ENCODE measurements around the gene LRRC23. TPM values are rescaled to one million over a fixed set of nuclear protein-coding genes. Genes with fewer than 3 reads are reported as not detected.
"Not testable (repeated sequence)": the region's sequence is repeated elsewhere in the genome, so short reads cannot be mapped to it uniquely, and the experiment has no call there.

The LRRC23 gene
- polyA plus RNA-seq, 2 of the 4 experiments (the other 2 are of a cell fraction): 19.1 to 33.3 TPM

GRCh38 chr12:6863586-6864321 lies 40.9 kb upstream of the LRRC23 start:
- POLR2A ChIA-PET: no interaction called here
- no peaks in the 10 kb centered on the region for H3K9me3 ChIP-seq
- CTCF ChIA-PET: interaction anchor here (0.6 to 7.0 kb wide), 11 partner anchors 9 to 111 kb away, joined by 3 to 64 read pairs (median 4); partner anchors contain the start of genes CDCA3, MLF2, SPSB2 and USP5
- TF ChIP-seq NFE2L2 (conservative IDR thresholded peaks at IDR 0.05; ENCODE audit: low read length) (no peak), ZNF302 (CRISPR knock-in tag; IDR thresholded peaks at IDR 0.05) (no peak), FOXS1 (CRISPR knock-in tag; IDR thresholded peaks at IDR 0.05) (no peak), NR3C1 (IDR thresholded peaks at IDR 0.05) (no peak), NPAS2 (CRISPR knock-in tag; IDR thresholded peaks at IDR 0.05; ENCODE audit: borderline replicate concordance) (no peak), CHD4 (IDR thresholded peaks at IDR 0.05; ENCODE audit: borderline replicate concordance) (no peak), RARB (CRISPR knock-in tag; IDR thresholded peaks at IDR 0.05) (no peak), REST (IDR thresholded peaks at IDR 0.05) (no peak), TP53 (CRISPR knock-in tag; IDR thresholded peaks at IDR 0.05) (no peak), MAZ (IDR thresholded peaks at IDR 0.05; ENCODE audit: borderline replicate concordance, low read depth, low read length) (no peak)
- TF ChIP-seq, protein P1, sequence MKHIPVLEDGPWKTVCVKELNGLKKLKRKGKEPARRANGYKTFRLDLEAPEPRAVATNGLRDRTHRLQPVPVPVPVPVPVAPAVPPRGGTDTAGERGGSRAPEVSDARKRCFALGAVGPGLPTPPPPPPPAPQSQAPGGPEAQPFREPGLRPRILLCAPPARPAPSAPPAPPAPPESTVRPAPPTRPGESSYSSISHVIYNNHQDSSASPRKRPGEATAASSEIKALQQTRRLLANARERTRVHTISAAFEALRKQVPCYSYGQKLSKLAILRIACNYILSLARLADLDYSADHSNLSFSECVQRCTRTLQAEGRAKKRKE (CRISPR knock-in tag; IDR thresholded peaks at IDR 0.05; ENCODE audit: low read depth): no peak
- TF ChIP-seq, protein P2, sequence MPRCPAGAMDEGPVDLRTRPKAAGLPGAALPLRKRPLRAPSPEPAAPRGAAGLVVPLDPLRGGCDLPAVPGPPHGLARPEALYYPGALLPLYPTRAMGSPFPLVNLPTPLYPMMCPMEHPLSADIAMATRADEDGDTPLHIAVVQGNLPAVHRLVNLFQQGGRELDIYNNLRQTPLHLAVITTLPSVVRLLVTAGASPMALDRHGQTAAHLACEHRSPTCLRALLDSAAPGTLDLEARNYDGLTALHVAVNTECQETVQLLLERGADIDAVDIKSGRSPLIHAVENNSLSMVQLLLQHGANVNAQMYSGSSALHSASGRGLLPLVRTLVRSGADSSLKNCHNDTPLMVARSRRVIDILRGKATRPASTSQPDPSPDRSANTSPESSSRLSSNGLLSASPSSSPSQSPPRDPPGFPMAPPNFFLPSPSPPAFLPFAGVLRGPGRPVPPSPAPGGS (IDR thresholded peaks at IDR 0.05): no peak
- FAIRE-seq (no peak), DNase-seq (ENCODE audit: low read depth in 1 of 2, low spot score in 1 of 2) (no peak), ATAC-seq (no peak)
- WGBS (ENCODE audit: missing lambda C conversion rate): 97% methylated on average over 9 of the region's 16 CpGs
- H3K4me2 ChIP-seq: no peak overlapping the region
- peaks cover 11% of the 10 kb centered on the region for H3K4me1 ChIP-seq
- no peak overlapping the region for H3K27ac ChIP-seq
- H3K4me3 ChIP-seq: no peak overlapping the region

GRCh38 chr12:6865307-6865706 lies 39.3 kb upstream of the LRRC23 start:
- H3K4me3 ChIP-seq; H3K4me2 ChIP-seq; H3K9me3 ChIP-seq; DNase-seq (ENCODE audit: low read depth in 1 of 2, low spot score in 1 of 2); ATAC-seq; FAIRE-seq; H3K27ac ChIP-seq: not testable (repeated sequence)
- CTCF ChIA-PET: interaction anchor here (1.1 to 9.6 kb wide), 9 partner anchors 12 to 112 kb away, joined by 3 to 183 read pairs (median 6); partner anchors contain the start of genes ATN1, CDCA3, MLF2 and USP5
- POLR2A ChIA-PET: interaction anchor here (1.2 kb wide), 1 partner anchor 14 kb away, joined by 8 read pairs; the partner anchor contains the start of genes CDCA3 and USP5
- WGBS (ENCODE audit: missing lambda C conversion rate): 90% methylated on average over 5 of the region's 5 CpGs
- peaks cover 25% of the 10 kb centered on the region for H3K4me1 ChIP-seq

DNA sequence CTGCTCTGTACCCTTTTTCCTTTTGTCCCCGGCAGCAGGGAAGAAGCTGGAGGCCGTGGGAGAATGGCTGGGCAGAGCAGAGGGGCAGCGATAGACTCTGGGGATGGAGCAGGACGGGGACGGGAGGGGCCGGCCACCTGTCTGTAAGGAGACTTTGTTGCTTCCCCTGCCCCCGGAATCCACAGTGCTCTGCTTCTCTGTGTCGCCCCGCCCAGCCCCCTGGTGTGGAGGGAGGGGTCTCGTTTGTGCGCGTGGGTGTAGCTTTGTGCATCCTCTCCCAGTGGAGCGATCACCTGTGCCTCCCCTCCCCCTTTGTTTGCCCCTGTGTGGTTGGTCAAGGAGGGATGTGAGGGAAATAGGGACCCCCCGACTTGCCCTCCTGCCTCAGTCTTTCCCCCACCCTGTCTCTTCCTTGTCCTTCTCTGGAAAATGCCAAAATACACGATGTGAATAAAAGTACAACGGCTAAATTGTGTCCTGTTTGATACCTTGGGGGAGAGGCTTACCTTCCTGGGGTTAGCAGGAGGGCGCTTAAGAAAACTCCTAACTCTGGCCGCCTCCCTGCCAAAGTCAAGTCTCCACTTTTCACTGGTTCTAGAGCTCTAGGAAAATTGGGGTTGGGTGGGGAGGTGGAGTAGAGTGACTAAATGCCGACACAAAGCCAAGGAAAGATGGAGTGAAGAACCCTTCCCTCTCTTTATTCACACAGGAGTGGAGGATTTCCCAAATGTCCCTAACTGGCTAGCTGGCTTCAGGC lies 38.3 kb upstream of the LRRC23 start:
- H3K4me2 ChIP-seq: peak overlapping the region; percentile 100
- H3K4me1 ChIP-seq: peaks cover 35% of the 10 kb centered on the region
- CTCF ChIA-PET: interaction anchor here (1.1 to 17.9 kb wide), 13 partner anchors 9 to 113 kb away, joined by 3 to 399 read pairs (median 6); partner anchors contain the start of genes ATN1, C12orf57, CDCA3 and MLF2
- FAIRE-seq (no peak), ATAC-seq (no peak), DNase-seq (ENCODE audit: low read depth in 1 of 2, low spot score in 1 of 2) (no peak)
- H3K27ac ChIP-seq: peak overlapping the region; percentile 97 to 99
- H3K9me3 ChIP-seq: no peaks in the 10 kb centered on the region
- TF ChIP-seq SMC3 (IDR thresholded peaks at IDR 0.05) (no peak), HES2 (IDR thresholded peaks at IDR 0.05) (no peak), FOXS1 (CRISPR knock-in tag; IDR thresholded peaks at IDR 0.05) (no peak), GATA3 (IDR thresholded peaks at IDR 0.05; ENCODE audit: borderline replicate concordance) (no peak), CBX8 (IDR thresholded peaks at IDR 0.05) (no peak), MAX (IDR thresholded peaks at IDR 0.05) (no peak), RNF2 (IDR thresholded peaks at IDR 0.05; ENCODE audit: borderline replicate concordance, low read depth) (no peak), NR3C1 (IDR thresholded peaks at IDR 0.05) (no peak), HOXA7 (CRISPR knock-in tag; IDR thresholded peaks at IDR 0.05) (no peak), HDAC2 (IDR thresholded peaks at IDR 0.05) (no peak), EHMT2 (IDR thresholded peaks at IDR 0.05; ENCODE audit: low read depth) (no peak), CHD4 (IDR thresholded peaks at IDR 0.05; ENCODE audit: borderline replicate concordance) (no peak)
- TF ChIP-seq, protein P1 (CRISPR knock-in tag; IDR thresholded peaks at IDR 0.05; ENCODE audit: low read depth): no peak
- TF ChIP-seq, protein P3, sequence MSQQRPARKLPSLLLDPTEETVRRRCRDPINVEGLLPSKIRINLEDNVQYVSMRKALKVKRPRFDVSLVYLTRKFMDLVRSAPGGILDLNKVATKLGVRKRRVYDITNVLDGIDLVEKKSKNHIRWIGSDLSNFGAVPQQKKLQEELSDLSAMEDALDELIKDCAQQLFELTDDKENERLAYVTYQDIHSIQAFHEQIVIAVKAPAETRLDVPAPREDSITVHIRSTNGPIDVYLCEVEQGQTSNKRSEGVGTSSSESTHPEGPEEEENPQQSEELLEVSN (IDR thresholded peaks at IDR 0.05; ENCODE audit: borderline replicate concordance, low read depth): no peak
- 85% methylated on average over 19 of the region's 19 CpGs for WGBS (ENCODE audit: missing lambda C conversion rate)
- peak overlapping the region; percentile 100 for H3K4me3 ChIP-seq
- POLR2A ChIA-PET: interaction anchor here (0.6 to 4.8 kb wide), 11 partner anchors 12 to 113 kb away, joined by 4 to 74 read pairs (median 9); partner anchors contain the start of genes C12orf57, CDCA3, MLF2 and PTMS

All from A549 (cell line).